ENCODE data around the gene LRIG1.
A peak's percentile ranks its signal among the peaks of the same experiment; 100 is the strongest.

The LRIG1 gene

GRCh38 chr3:66483006-66483405 lies 17.8 kb downstream of the LRIG1 start:
- Histone ChIP-seq H3K36me3 (ENCODE audit: control insufficient read depth, insufficient read depth, low read length) (no peaks in the 10 kb centered on the region), H3K4me3 (replicated peaks; ENCODE audit: low read depth, low read length) (no peak overlapping the region), H3K27me3 (replicated peaks; ENCODE audit: control insufficient read depth, insufficient read depth, low read length) (no peaks in the 10 kb centered on the region)
- no peak for DNase-seq (ENCODE audit: extremely low read depth, insufficient read length)
- TF ChIP-seq, protein P1, sequence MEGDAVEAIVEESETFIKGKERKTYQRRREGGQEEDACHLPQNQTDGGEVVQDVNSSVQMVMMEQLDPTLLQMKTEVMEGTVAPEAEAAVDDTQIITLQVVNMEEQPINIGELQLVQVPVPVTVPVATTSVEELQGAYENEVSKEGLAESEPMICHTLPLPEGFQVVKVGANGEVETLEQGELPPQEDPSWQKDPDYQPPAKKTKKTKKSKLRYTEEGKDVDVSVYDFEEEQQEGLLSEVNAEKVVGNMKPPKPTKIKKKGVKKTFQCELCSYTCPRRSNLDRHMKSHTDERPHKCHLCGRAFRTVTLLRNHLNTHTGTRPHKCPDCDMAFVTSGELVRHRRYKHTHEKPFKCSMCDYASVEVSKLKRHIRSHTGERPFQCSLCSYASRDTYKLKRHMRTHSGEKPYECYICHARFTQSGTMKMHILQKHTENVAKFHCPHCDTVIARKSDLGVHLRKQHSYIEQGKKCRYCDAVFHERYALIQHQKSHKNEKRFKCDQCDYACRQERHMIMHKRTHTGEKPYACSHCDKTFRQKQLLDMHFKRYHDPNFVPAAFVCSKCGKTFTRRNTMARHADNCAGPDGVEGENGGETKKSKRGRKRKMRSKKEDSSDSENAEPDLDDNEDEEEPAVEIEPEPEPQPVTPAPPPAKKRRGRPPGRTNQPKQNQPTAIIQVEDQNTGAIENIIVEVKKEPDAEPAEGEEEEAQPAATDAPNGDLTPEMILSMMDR (IDR thresholded peaks at IDR 0.05; ENCODE audit: insufficient read depth, low read length, poor library complexity, severe bottlenecking) = no peak

GRCh38 chr3:66482018-66482404 lies 18.8 kb downstream of the LRIG1 start:
- H3K27me3 ChIP-seq (replicated peaks; ENCODE audit: control insufficient read depth, insufficient read depth, low read length) = no peaks in the 10 kb centered on the region
- H3K36me3 ChIP-seq (ENCODE audit: control insufficient read depth, insufficient read depth, low read length) = no peaks in the 10 kb centered on the region
- TF ChIP-seq, protein P1 (IDR thresholded peaks at IDR 0.05; ENCODE audit: insufficient read depth, low read length, poor library complexity, severe bottlenecking) = no peak
- H3K4me3 ChIP-seq (replicated peaks; ENCODE audit: low read depth, low read length) = no peak overlapping the region
- DNase-seq (ENCODE audit: extremely low read depth, insufficient read length) = no peak

DNA sequence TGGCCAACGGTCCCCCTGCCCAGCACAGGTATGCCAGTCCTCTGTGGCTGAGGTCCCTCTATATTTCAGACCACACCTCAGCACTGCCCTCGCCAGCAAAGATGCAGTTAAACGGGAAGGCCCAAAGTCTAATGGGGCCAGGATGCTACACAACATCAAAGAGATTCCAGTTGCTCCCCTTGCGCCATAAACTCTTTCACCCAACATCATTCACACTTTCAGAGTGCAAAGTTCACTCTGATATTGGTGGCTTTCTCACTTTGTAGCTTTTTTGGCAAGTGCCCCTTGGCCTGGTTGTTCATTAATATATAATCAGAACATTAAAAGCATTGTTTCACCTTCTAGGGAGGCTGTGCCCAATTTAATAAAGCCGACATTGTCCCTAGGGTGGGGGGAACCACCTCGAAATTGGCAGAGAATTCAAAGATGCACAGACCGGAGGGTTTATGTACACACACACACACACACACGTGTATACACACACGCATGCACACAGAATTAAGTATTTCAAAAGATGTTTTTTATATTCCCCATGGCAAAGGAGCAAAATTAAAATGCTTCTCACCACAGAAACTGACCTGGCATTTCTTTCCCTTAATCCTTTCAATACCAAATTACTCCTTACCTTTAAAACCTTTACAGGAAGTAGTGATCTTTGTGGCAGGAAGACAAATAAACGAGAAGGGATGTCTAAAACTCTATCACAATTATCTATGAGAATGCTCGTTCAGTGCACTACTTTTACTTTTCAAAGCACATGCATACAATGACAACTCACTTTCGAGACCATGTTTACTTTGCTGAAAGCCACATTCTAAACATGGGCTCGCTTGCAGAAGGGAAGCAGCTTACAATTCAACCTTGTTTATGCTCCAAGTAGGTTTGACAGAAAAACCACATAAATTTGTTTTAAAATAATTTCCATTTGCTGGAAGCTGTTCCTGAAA lies 19.5 kb downstream of the LRIG1 start:
- H3K36me3 ChIP-seq (ENCODE audit: control insufficient read depth, insufficient read depth, low read length) = no peaks in the 10 kb centered on the region
- no peak overlapping the region for H3K4me3 ChIP-seq (replicated peaks; ENCODE audit: low read depth, low read length)
- no peaks in the 10 kb centered on the region for H3K27me3 ChIP-seq (replicated peaks; ENCODE audit: control insufficient read depth, insufficient read depth, low read length)
- TF ChIP-seq, protein P1 (IDR thresholded peaks at IDR 0.05; ENCODE audit: insufficient read depth, low read length, poor library complexity, severe bottlenecking) = no peak
- DNase-seq (ENCODE audit: extremely low read depth, insufficient read length) = peak; percentile 20

GRCh38 chr3:66480666-66481065 lies 20.2 kb downstream of the LRIG1 start:
- peak; percentile 26 for DNase-seq (ENCODE audit: extremely low read depth, insufficient read length)
- Histone ChIP-seq H3K27me3 (replicated peaks; ENCODE audit: control insufficient read depth, insufficient read depth, low read length) (no peaks in the 10 kb centered on the region), H3K4me3 (replicated peaks; ENCODE audit: low read depth, low read length) (no peak overlapping the region), H3K36me3 (ENCODE audit: control insufficient read depth, insufficient read depth, low read length) (no peaks in the 10 kb centered on the region)
- TF ChIP-seq, protein P1 (IDR thresholded peaks at IDR 0.05; ENCODE audit: insufficient read depth, low read length, poor library complexity, severe bottlenecking) = no peak

GRCh38 chr3:66479532-66479947 lies 21.3 kb downstream of the LRIG1 start:
- Histone ChIP-seq H3K36me3 (ENCODE audit: control insufficient read depth, insufficient read depth, low read length) (no peaks in the 10 kb centered on the region), H3K27me3 (replicated peaks; ENCODE audit: control insufficient read depth, insufficient read depth, low read length) (no peaks in the 10 kb centered on the region), H3K4me3 (replicated peaks; ENCODE audit: low read depth, low read length) (no peak overlapping the region)
- DNase-seq (ENCODE audit: extremely low read depth, insufficient read length) = no peak
- TF ChIP-seq, protein P1 (IDR thresholded peaks at IDR 0.05; ENCODE audit: insufficient read depth, low read length, poor library complexity, severe bottlenecking) = no peak

All from GM06990 (cell line).